GM21529 (cell line): Measurements from ENCODE around the gene ACSF2.

ENCODE experiments used
- ATAC-seq: cut with Tn5 transposase; IDR thresholded peaks from one replicate; pipeline ENCODE4 v1.9.1; 2021; ENCODE audit not compliant: unreplicated experiment

ACSF2 gene

DNA sequence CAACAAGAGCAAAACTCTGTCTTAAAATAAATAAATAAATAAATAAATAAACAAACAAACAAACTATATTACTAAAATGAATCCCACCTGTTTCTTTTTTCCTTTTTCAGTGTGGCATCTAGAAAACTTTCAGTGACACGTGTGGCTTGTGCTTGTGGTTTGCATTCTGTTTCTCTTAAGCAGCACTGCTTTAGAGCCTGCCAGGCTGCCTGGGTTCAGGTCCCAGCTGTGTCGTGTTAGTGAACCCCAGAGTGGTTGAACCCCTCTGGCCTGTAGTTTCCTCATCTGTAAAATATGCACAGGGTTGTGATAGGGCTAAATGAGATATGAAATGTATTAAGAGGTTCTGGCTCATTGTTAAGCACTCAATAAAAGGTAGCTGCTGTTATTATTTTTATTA, 94.5 kb downstream of the ACSF2 start:
- ATAC-seq: no peak

DNA sequence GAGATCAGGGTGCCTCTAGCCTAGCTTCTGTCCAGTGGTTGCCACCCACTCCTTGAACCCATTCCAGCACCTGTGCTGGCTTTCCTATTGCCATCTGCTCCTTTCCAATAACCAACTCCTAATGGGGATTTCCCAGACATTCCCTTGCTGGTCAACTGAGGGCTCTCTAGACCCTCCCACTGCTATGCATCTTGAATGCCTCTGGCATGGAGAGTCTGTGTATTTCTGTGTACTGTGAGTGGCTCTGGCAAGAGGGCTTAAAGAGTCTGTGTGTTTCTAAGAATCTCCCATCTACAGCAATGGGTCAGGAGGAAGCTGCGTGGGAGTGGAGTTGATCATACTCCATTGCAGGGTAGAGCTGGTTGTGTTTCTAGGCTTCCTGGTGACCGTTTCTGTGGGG, 95.5 kb downstream of the ACSF2 start:
- no peak for ATAC-seq

DNA sequence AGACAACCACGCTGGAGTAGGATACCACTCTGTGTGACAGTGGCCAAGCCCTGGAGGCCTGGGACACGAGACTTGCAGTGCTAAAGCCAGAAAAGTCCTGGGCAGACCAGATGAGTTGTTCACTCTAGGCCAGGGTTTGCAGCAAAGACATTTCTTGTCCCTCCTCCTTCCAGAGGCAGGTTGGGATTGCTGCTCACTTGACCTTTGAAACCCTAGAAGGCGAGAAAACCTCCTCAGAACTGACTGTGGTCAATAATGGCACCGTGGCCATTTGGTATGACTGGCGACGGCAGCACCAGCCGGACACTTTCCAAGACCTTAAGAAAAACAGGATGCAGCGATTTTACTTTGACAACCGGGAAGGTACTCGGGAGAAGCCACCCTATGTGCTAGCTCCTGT, 96.7 kb downstream of the ACSF2 start:
- ATAC-seq: no peak

DNA sequence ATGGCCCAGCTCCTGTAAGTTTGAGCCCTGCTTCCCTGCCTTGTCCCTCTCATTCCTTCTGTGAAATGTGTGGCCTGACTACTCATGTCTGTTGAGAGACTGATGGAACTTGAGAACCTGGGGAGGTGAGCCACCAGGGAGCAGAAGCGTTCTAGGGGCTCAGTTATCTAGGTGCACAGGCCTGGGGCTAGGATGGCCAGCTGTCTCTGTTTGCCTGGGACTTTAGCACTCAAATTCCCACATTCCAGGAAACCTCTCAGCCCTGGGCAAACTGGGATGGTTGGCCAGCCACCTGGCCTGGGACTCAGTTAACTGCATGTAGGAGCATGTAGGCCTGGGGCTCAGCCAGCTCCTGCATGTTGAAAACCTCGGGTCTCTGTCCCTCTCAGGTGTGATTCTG, 97.2 kb downstream of the ACSF2 start:
- no peak for ATAC-seq
